ENCODE measurements around the gene NKRF.
A peak's percentile ranks its signal among the peaks of the same experiment; 100 is the strongest.
"Not testable (repeated sequence)": the region's sequence is repeated elsewhere in the genome, so short reads cannot be mapped to it uniquely, and the experiment has no call there.

Gene NKRF

DNA sequence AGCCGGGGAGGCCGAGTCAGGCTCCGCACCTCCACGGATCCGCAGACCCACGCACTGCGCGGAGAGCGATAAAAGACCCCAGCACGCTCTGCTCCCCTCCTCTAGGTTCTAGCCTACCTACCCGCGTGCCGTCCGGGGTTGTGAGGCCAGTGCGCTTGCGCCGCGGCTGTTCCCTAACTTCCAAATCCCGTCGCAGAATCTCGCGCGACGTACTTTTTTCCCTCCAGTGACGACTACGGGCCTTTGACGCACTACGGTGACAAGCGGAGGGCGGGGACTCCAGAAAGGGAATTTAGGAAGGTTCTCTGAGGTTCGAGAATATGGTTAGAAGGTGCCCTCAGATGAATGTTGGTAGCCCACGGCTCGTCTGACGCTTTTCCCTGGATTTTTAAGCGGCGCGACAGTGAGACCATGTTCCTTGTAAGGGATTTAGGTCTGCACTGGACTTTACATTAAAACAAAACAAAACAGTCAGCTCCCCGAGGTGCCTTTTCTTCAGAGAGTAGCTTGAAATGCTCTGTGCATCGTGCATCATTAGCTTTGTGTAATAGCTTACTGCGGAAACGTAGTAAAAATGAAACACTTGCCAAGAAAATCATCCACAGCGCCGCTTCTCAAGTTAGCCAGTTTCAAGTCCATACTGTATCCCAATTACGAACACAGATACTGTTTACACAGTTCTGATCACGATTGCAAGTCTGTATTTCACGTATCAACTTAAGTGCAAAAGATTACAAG is at the start of gene NKRF:
NKRF (minus strand) TSS at position 145 of the 738 bp plus-strand sequence.
- peak; percentile 50 for DNase-seq

- DNase-seq = peak; percentile 17
These were observed 48.9 kb upstream of the NKRF start for GRCh38 chrX:119655125-119655524.

- DNase-seq = no peak
These were observed 47.9 kb upstream of the NKRF start for GRCh38 chrX:119654112-119654531.

DNA sequence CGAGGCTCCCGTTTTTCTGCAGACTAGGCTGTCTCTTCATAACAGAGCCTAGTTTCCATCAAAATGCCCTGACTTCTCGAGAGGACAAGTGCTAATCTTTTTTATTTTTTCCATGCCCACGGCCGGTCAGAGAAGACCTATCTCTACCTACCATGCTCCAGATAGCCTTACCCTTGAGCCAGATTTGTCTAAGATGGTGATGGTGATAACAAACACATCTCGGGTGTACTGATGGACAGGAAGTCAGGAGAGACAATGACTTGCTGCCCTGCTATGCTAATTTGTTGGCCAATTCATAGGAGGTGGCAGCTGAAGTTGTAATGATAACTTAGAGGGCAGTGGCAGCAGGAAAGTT is 42.2 kb upstream of the NKRF start:
- no peak for DNase-seq

DNA sequence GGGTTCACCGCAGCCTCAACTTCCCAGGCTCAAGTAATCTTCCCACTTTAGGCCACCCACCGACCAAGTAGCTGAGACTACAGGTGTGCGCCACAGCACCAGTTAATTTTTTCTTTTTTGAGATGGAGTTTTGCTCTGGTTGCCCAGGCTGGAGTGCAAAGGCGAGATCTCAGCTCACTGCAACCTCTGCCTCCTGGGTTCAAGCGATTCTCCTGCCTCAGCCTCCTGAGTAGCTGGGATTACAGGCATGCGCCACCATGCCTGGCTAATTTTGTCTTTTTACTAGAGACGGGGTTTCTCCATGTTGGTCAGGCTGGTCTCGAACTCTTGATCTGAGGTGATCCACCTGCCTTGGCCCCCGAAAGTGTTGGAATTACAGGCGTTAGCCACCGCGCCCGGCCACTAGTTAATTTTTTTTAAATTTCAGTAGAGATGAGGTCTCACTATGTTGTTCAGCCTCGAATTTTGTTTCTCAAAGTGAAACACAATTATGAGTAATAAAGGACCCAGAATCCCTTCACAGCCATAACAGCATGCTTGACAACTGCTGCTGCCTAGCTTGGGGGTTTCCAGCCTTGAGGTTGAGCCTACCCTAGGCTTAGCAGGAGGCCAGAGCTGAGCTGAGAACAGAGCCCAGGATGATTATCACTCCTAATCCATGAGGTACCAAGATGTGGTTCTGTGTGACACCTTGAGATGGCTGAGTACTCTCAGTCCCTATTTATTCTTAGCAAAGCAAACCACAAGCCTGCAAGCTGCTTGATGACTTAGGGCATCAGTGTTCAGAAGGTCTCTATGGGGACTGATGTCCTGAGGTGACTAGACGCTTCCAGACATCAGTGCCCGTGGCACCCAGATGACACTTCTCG is 41.6 kb upstream of the NKRF start:
- DNase-seq = no peak

DNA sequence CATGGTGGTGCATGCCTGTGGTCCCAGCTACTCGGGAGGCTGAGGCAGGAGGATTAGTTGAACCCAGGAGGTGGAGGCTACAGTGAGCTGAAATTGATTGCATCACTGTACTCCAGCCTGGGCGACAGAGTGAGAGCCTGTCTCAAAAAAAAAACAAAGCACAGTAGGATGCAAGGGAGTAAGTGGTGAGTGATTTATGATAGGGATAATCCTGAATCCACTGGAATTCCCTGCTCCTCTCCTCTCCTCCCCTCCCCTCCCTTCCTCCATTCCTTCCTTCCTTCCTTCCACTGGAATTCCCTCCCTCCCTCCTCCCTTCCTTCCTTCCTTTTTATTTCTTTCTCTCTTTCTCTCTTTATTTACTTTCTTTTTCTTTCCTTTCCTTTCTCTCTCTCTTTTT is 40.9 kb upstream of the NKRF start:
- no peak for DNase-seq

DNA sequence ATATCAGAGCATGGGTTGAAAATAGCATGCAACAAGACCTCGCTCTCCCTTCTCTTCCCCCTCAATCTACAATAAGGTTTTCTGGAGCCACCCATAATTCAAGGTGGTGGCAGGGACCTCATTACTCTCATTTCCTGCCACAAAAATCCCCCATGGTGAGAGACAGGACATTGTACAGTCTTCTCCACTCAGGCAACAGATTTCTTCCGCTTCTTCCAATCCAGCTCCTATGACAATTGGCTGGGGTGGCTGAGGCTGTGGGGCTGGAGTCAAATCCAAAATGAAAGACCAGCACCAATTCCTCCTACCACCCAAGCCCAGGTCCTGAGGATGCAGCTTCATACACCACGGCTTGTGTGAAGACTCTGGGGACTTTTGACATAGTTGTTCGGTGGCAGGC is 40.3 kb upstream of the NKRF start:
- DNase-seq = no peak

GRCh38 chrX:119643696-119644095 is 37.5 kb upstream of the NKRF start:
- no peak for DNase-seq

DNA sequence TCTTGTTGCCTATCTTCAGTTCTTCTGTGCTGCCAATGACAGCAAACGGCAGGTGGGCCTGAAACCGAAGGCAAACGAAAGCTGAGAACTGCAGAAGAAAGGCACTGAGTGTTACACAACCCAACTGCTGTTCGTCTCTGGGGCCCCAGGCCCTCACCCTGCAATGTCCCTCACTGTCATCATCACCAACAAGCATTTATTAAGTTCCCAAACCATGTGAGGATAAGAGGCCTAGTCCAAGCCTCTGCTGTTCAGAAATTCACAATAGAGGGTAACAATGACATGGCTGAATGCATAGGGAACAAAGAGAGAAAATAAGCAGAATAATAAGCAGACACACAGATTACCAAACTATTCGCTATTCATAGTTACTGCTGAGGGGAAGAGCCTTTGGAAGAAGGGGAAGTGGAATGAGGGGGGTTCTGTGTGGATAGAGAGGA is 34.5 kb upstream of the NKRF start:
- no peak for DNase-seq

DNA sequence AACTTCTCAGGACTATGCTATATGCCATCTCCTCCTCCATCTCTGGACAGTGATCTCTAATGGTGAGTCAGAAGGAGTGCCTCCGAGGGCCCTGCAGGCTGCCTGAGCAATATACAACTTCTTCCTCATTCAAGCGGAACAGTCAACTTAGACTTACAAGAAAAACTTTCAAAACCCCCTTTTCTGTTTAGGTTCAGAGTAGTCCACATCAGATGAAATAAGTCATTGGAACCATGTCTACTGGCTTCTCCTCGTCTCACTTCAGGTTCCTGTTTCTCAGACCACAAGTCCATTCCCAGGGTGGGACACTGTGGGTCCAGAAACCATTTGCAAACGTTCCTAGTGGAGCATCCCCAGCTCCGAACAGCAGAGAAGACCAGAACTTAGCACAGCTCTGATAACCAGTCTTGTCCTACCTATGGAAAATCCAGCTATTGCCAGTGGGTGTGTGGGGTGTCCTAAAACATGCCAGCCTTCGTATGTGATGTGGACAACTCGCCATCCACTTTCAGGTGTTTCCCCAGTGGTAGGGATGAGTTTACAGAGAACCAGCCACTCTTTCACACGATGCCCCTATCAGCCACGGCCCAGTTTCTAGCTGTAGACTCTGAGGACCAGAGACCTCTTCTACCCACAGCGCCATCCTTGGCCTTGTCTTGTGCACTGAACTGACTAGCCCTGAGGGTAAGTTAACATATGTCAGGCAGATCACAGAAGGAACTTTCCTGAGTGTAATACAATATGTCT is 32.7 kb upstream of the NKRF start:
- peak; percentile 12 for DNase-seq

- DNase-seq = not testable (repeated sequence)
These were observed 31.2 kb upstream of the NKRF start for GRCh38 chrX:119637421-119637820.

GRCh38 chrX:119636419-119636818 is 30.2 kb upstream of the NKRF start:
- no peak for DNase-seq

- DNase-seq = no peak
These were observed 29.6 kb upstream of the NKRF start for GRCh38 chrX:119635799-119636198.

- no peak for DNase-seq
These were observed 29.0 kb upstream of the NKRF start for GRCh38 chrX:119635179-119635578.

DNA sequence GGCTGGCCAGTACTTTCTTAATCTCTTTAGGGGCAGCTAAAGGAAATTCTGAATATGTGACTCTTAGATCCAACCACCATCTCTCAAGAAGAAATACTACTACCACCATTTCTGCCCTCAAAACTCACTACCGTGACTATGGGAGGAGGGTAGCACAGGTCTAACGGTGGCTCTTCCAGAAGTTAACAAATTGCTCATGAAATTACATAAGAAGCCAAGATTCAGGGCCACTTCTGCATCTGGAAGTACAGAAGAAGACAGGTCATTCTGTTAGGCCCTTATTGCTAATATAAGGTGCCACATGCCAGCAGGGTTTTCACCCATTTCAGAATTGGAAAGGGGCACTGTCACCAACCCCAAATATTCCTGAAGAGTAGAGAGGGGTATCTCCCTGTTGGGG is 19.6 kb upstream of the NKRF start:
- no peak for DNase-seq

DNA sequence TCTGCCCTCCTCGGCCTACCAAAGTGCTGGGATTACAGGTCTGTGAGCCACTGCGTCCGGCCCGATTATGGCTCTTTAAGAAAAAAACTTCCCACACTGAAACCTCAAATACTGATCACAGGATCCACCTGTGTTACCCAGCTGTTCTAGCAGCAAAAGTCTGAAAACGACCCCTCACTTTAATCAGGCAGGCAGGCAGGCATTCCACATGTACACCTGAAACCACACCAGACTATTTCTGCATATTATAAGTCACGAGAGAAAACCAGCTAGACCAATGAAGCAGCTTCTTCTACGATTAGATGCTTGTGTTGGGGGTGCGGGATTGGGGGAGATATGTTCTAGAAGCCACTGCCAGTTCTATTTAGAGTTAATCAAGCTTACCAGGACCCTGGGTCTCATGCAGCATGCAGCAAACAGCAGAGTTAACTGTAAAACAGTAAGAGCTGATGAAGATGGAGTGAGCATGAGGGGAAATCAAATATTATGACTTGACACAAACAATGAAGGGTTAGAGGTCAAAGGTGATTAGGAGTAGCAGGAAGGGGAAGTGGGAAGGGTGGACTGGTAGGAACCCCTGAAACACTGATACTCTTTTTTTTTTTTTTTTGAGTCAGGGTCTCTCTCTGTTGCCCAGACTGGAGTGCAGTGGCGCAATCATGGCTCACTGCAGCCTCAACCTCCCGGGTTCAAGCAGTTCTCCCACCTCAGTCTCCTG is 18.9 kb upstream of the NKRF start:
- DNase-seq = no peak

GRCh38 chrX:119624417-119624816 is 18.2 kb upstream of the NKRF start:
- DNase-seq = no peak

DNA sequence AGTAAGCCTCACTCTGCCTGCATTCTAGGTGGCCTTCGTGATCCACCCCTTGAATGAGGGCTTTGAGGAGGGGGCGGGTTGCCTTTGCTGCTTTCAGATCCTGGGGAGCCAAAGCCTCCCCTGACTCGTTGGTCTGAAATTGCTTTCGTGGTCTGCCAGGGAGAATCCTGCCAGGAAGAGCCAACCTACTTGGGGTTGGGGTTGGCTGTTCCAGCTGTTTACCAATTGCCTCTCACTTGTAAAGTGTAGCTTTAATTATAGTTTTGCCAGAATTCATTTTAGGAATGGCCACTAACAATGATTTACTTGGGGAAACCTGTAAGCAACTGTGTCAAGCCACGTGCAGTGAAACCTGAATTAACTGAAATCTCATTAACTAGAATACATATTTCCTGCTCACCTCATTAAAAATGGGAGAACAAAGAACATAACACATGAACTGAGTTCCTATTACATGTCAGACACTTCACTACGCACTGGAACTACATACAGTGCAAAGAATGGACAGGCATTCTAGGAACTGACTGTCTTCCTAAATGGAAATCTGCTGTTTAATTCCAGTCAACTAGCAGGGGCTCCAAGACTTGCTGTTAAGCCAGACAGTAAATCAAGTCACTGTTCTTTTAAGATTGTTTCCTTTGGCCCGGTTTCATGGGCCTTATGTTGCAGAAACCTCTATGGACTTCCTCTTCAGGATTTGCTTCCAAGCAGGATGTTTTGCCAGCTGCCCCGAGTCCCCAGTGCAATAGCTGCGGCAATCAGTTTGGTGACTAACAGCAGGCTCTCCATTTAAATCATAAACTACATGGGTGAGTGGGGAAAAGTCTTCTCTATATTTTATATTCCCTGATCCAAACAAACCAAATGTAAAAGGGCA is 16.4 kb upstream of the NKRF start:
- no peak for DNase-seq

DNA sequence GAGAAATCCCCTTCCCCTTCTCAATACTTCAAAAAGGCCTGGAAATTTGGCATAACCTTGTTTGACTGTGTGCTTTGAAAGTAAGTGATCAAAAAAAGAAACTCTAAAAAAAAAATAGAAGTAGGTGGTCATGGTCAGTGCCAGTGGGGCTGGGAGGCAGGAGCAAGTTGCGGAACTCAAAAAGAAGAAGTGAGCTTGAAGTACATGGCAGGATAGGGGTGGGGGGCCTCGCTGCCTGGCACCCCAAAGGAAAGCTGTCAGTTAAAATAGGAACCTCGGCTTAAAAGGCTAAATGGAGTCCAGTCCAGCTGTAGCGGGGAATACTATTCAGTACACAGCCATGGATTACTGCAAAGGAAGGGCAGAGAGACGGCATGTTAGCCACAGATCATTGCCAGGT is 12.2 kb upstream of the NKRF start:
- DNase-seq = no peak

DNA sequence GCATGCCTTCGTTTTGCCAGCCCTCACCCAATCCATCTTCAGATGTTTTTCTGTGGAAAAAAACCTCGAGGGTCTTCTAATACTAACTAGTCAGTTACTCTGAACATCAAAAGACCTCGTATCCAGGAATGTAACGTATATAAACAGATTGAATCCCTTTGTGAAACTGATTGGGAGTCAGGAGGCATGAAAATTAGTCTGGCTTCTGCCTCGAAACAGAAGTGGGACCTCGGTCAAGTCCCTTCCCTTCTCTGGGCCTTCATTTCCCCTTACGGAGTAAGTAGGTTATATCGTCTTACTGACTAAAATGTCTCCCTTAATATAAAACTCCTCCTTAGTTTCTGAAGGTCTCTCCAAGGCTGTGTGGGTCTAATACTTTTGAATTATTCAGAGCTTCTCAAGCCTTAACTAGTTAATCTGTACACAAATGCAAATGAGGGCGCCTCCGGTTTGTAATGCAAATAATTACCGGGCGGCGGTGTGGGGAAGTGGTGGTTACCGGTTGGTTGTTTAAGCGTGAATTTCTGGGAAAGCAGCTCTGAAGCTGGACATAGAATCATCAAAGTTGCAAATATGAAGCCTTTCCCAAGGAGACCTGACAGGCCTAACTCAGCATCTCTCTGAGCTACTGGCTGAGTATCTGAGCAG is 11.4 kb upstream of the NKRF start:
- DNase-seq = no peak

GRCh38 chrX:119614776-119615175 is 8.6 kb upstream of the NKRF start:
- DNase-seq = no peak
